Activated CD8-positive, alpha-beta T cell treated with anti-CD3 and anti-CD28 coated beads for 36 hours (primary cell): Measurements from ENCODE around the gene ARPC5L. TPM values are rescaled to one million over a fixed set of nuclear protein-coding genes. Genes with fewer than 3 reads are reported as not detected.
A peak's percentile ranks its signal among the peaks of the same experiment; 100 is the strongest.

ENCODE experiments used
- ATAC-seq: fragments of 200-7000 bp; cut with Tn5 transposase; one replicate; pipeline ENCODE4 v1.10.0; 2021; ENCODE audit warnings: mild to moderate bottlenecking, moderate library complexity
- CTCF ChIA-PET: fragments of 350-600 bp; sonication (Branson Sonifier 250); formaldehyde crosslinking; loops from one replicate; lab custom pipeline; 2021; ENCODE audit warnings: antibody characterized with exemption; lab: Charles Lee
- POLR2A ChIA-PET: fragments of 350-600 bp; sonication (Branson Sonifier 250); formaldehyde crosslinking; loops from one replicate; lab custom pipeline; 2021; ENCODE audit warnings: antibody characterized with exemption; lab: Charles Lee
- DNase-seq: peaks from one replicate; pipeline ENCODE4 v3.0.0-alpha.2; 2020
- H3K27ac Mint-ChIP-seq: one replicate; pipeline ENCODE4 v1.8.0; 2021; ENCODE audit warnings: mild to moderate bottlenecking, mixed read lengths
- H3K27me3 Mint-ChIP-seq: one replicate; pipeline ENCODE4 v1.8.0; 2021; ENCODE audit warnings: mixed read lengths
- H3K36me3 Mint-ChIP-seq: one replicate; pipeline ENCODE4 v1.8.0; 2021; ENCODE audit warnings: low read depth, mixed read lengths
- H3K4me1 Mint-ChIP-seq: one replicate; pipeline ENCODE4 v1.8.0; 2021; ENCODE audit warnings: low read depth, mixed read lengths
- H3K4me3 Mint-ChIP-seq: one replicate; pipeline ENCODE4 v1.8.0; 2021; ENCODE audit warnings: mild to moderate bottlenecking, moderate library complexity, mixed read lengths
- H3K9me3 Mint-ChIP-seq: one replicate; pipeline ENCODE4 v1.8.0; 2021; ENCODE audit warnings: mixed read lengths
- CTCF ChIP-seq: fragments of 200-600 bp; IDR thresholded peaks from one replicate; pipeline ENCODE4 v1.8.0; 2022; ENCODE audit warnings: antibody characterized with exemption, mild to moderate bottlenecking
- intact Hi-C: fragments of 100-400 bp; cut with micrococcal nuclease; formaldehyde crosslinking; loops from one replicate; pipeline ENCODE4 v1.10.0; 2022
- total RNA-seq, 2 experiments: library from RNA; stranded (reverse); gene quantifications; one replicate each; pipeline ENCODE4 v1.2.3, GENCODE V29; 2021

ARPC5L gene
- total RNA-seq, 2 experiments from 2014 or later = 72.7 to 73.9 TPM

GRCh38 chr9:124857533-124858162 is 4.3 kb upstream of the ARPC5L start:
- ChIA-PET CTCF (interaction anchor here (1.1 to 10.3 kb wide), 4 partner anchors 11 to 83 kb away, joined by 3 to 431 read pairs (median 10); partner anchors contain the start of genes NR6A1 and OLFML2A), POLR2A (interaction anchor here (1.1 to 12.4 kb wide), 4 partner anchors 15 to 336 kb away, joined by 3 to 280 read pairs (median 62); partner anchors contain the start of gene NR6A1)
- H3K27me3 Mint-ChIP-seq = peaks cover 1% of the 10 kb centered on the region
- H3K27ac Mint-ChIP-seq = peak overlapping the region; percentile 55
- H3K4me1 Mint-ChIP-seq = peaks cover 38% of the 10 kb centered on the region
- ATAC-seq (no peak), DNase-seq (no peak)
- H3K36me3 Mint-ChIP-seq = peaks cover 47% of the 10 kb centered on the region
- intact Hi-C loops = no loop called here
- peak overlapping the region; percentile 10 for H3K4me3 Mint-ChIP-seq
- no peaks in the 10 kb centered on the region for H3K9me3 Mint-ChIP-seq
- no peak for TF ChIP-seq CTCF

GRCh38 chr9:124858330-124859046 is 3.4 kb upstream of the ARPC5L start:
- peak overlapping the region; percentile 86 for H3K4me3 Mint-ChIP-seq

GRCh38 chr9:124859803-124860581 is 1.9 kb upstream of the ARPC5L start:
- POLR2A ChIA-PET = interaction anchor here (0.6 to 12.4 kb wide), 5 partner anchors 8 to 381 kb away, joined by 3 to 280 read pairs (median 5); partner anchors contain the start of genes HSPA5 and NR6A1
- no peak for DNase-seq
- Mint-ChIP-seq H3K27me3 (no peaks in the 10 kb centered on the region), H3K4me3 (peak overlapping the region; percentile 86), H3K4me1 (peaks cover 42% of the 10 kb centered on the region), H3K27ac (peak overlapping the region; percentile 95), H3K36me3 (peaks cover 49% of the 10 kb centered on the region), H3K9me3 (no peaks in the 10 kb centered on the region)
- no peak for TF ChIP-seq CTCF
- CTCF ChIA-PET = interaction anchor here (1.1 to 10.3 kb wide), 5 partner anchors 19 to 283 kb away, joined by 3 to 431 read pairs (median 5); partner anchors contain the start of genes NR6A1, OLFML2A and SCAI
- intact Hi-C loops = no loop called here
- ATAC-seq = no peak

More at GRCh38 chr9:124858330-124859046, 3.4 kb upstream of the ARPC5L start:
- Mint-ChIP-seq H3K36me3 (peaks cover 47% of the 10 kb centered on the region), H3K27me3 (no peaks in the 10 kb centered on the region), H3K9me3 (no peaks in the 10 kb centered on the region), H3K27ac (no peak overlapping the region), H3K4me1 (peaks cover 38% of the 10 kb centered on the region)
- CTCF ChIA-PET = interaction anchor here (0.6 to 10.3 kb wide), 4 partner anchors 12 to 84 kb away, joined by 3 to 431 read pairs (median 11); partner anchors contain the start of genes NR6A1 and OLFML2A
- TF ChIP-seq CTCF = no peak
- intact Hi-C loops = no loop called here
- ATAC-seq = no peak
- no peak for DNase-seq
- POLR2A ChIA-PET = interaction anchor here (0.6 to 12.4 kb wide), 5 partner anchors 14 to 335 kb away, joined by 3 to 280 read pairs (median 5); partner anchors contain the start of gene NR6A1

GRCh38 chr9:124860582-124861341 is 1.2 kb upstream of the ARPC5L start:
- ChIA-PET CTCF (interaction anchor here (1.1 to 4.2 kb wide), 8 partner anchors 7 to 282 kb away, joined by 3 to 25 read pairs (median 5); partner anchors contain the start of genes NR6A1, SCAI and WDR38), POLR2A (interaction anchor here (0.6 to 12.4 kb wide), 13 partner anchors 7 to 381 kb away, joined by 3 to 280 read pairs (median 4); partner anchors contain the start of genes HSPA5, NR6A1 and WDR38)
- DNase-seq (no peak), ATAC-seq (no peak)
- peak overlapping the region; percentile 86 for H3K4me3 Mint-ChIP-seq
- peak overlapping the region; percentile 95 for H3K27ac Mint-ChIP-seq
- intact Hi-C loops = no loop called here
- H3K9me3 Mint-ChIP-seq = no peaks in the 10 kb centered on the region
- no peaks in the 10 kb centered on the region for H3K27me3 Mint-ChIP-seq
- peaks cover 49% of the 10 kb centered on the region for H3K36me3 Mint-ChIP-seq
- TF ChIP-seq CTCF = no peak
- peaks cover 42% of the 10 kb centered on the region for H3K4me1 Mint-ChIP-seq
